GM21528 (cell line): ENCODE data around the gene P4HB.

Source experiments
- ATAC-seq: cut with Tn5 transposase; IDR thresholded peaks from one replicate; pipeline ENCODE4 v1.9.1; 2021; ENCODE audit warnings: mild to moderate bottlenecking, moderate library complexity; ENCODE audit not compliant: unreplicated experiment, low FRiP score

P4HB gene

DNA sequence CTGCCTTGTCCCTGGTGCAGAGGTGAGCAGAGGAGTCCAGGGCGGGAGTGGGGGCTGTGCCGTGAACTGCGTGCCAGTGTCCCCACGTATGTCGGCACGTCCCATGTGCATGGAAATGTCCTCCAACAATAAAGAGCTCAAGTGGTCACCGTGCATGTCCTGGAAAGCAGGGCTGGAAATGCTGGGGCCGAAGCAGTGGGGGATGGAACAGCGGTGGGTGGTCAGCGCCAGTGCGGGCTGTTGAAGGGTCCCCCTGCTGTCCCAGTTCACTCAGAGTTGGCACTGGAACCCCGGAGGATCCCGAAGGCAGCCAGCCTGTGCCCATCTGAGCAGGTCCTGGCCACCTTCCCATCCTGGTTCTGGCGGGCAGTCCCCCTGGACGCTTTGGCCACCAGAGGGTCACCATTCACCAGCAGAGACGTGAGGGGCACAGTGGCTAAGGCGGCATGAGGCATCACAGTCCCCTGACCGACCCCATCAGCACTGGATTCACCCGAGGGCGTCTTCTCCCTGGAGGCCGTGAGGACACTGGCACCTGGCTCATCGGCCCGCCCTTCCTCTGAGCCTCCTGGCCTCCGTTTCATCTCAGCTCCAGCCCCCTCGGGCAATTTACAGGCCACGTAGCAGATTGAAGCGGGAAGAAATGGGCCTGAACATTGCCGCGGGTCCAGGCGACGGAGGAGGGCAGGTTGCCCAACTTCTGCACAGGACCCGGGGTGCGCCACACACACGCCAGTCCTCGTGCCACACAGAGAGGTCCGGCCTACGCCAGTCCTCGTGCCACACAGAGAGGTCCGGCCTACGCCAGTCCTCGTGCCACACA lies 46.3 kb downstream of the P4HB start:
- no peak for ATAC-seq

DNA sequence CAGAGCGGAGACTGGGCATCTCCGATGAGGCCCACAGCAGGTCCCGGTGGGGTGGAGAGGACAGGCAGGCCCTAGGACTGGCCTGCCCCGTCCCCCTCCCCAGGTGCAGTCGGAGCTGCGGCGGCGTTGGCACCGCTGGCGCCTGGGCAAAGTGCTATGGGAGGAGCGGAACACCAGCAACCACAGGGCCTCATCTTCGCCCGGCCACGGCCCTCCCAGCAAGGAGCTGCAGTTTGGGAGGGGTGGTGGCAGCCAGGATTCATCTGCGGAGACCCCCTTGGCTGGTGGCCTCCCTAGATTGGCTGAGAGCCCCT lies 47.0 kb downstream of the P4HB start:
- no peak for ATAC-seq

DNA sequence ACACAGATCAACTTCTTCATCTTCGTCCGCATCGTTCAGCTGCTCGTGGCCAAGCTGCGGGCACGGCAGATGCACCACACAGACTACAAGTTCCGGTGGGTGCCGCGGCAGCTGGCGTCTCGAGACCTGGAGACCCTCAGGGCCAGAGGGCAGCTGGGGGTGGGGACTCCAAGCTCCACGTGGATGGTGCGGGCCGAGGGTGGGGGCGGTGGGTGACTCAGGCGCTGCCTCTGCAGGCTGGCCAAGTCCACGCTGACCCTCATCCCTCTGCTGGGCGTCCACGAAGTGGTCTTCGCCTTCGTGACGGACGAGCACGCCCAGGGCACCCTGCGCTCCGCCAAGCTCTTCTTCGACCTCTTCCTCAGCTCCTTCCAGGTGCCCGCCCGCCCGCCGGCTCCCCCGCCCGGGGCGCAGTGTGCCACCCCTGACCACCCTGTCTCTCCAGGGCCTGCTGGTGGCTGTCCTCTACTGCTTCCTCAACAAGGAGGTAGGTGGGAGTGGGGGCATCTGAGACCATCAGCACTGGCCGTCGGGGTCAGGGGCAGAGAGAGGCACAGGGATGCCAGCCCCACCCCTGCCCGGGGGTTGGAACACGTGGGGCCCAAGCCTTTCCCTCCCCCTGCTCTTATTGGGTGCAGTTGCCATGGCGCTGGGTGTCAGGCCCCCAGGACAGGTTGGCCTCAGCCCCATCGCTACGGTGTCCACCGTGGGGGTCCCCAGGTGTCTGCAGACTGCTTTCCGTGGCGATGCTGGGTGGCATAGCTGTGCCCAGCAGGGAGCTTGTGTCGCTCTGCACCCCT lies 47.6 kb downstream of the P4HB start:
- no peak for ATAC-seq

GRCh38 chr17:81811705-81812570 lies 48.4 kb downstream of the P4HB start:
- no peak for ATAC-seq

DNA sequence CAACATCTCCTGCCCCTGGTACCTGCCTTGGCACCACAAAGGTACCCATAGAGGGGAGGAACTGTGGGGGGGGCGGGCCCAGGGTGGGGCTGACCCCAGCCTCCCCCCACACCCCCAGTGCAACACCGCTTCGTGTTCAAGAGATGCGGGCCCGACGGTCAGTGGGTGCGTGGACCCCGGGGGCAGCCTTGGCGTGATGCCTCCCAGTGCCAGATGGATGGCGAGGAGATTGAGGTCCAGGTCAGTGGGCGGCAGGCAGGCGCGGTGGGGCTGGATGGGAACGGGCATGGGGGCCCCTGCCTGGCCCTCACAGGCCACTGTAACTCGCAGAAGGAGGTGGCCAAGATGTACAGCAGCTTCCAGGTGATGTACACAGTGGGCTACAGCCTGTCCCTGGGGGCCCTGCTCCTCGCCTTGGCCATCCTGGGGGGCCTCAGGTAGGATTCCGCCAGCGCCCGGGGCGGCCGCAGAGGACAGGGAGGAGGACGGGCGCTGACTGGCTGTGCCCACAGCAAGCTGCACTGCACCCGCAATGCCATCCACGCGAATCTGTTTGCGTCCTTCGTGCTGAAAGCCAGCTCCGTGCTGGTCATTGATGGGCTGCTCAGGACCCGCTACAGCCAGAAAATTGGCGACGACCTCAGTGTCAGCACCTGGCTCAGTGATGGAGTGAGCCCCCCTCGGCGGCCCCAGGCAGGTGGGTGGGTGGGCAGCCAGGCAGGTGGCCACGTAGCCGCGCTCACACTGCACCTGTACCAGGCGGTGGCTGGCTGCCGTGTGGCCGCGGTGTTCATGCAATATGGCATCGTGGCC lies 49.2 kb downstream of the P4HB start:
- ATAC-seq: no peak

DNA sequence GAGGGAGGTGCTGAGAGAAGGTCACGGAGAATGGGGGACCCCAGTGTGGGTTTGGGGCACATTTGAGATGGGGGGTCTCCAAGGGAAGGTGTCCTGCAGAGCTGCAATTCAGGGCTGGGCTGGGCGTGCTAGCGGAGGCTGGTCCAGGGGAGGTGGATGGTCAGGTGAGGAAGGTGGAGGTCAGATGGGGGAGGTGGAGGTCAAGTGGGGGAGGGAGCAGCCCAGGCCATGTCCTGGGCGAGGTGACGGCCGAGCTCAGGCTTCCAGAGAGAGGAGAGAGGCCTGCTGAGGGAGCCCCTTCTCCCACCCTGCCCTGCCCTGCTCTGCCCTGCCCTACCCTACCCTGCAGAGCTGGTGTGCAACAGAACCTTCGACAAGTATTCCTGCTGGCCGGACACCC lies 49.9 kb downstream of the P4HB start:
- no peak for ATAC-seq

DNA sequence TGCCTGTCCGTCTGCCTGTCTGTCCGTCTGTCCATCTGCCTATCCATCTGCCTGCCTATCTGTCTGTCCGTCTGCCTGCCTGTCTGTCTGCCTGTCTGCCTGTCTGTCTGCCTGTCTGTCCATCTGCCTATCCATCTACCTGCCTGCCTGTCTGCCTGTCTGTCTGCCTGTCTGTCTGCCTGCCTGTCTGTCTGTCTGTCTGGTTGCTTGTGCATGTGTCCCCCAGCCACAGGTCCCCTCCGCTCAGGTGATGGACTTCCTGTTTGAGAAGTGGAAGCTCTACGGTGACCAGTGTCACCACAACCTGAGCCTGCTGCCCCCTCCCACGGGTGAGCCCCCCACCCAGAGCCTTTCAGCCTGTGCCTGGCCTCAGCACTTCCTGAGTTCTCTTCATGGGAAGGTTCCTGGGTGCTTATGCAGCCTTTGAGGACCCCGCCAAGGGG lies 50.8 kb downstream of the P4HB start:
- no peak for ATAC-seq

DNA sequence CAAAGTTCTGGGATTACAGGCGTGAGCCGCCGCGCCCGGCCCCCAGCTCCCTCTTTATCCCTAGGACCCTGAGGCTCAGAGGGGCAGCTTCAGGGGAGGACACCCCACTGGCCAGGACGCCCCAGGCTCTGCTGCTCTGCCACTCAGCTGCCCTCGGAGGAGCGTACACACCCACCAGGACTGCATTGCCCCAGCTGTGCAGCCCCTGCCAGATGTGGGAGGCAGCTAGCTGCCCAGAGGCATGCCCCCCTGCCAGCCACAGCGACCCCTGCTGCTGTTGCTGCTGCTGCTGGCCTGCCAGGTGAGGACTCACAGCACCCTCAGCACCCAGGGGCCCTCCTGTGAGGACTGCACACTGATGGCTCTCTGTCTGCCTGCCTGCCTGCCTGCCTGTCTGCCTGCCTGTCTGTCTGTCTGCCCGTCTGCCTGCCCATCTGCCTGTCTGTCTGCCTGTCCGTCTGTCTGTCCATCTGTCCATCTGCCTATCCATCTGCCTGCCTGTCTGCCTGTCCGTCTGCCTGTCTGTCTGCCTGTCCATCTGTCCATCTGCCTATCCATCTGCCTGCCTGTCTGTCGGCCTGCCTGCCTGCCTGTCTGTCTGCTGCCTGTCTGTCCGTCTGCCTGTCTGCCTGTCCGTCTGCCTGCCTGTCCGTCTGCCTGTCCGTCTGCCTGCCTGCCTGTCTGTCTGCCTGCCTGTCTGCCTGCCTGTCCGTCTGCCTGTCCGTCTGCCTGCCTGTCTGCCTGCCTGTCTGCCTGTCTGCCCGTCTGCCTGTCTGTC lies 51.4 kb downstream of the P4HB start:
- no peak for ATAC-seq

DNA sequence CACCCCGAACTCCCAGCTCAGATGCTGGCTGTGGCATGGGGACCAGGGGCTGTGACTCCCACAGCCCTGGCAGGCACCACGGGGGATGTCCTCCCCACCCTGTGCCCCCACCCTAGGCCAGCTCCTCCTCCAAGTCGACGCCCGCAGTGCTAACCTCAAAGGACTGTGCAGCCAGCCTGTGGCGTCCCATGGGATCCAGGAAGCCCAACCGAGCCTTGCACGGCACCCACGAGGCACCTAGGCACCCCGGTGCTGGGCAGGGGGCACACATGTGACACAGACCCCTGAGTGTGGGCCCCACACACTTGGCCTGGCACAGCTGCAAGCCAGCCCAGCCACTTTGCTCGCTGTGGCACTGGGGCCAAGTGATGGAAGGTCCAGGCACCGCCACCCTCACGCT lies 52.5 kb downstream of the P4HB start:
- ATAC-seq: no peak

DNA sequence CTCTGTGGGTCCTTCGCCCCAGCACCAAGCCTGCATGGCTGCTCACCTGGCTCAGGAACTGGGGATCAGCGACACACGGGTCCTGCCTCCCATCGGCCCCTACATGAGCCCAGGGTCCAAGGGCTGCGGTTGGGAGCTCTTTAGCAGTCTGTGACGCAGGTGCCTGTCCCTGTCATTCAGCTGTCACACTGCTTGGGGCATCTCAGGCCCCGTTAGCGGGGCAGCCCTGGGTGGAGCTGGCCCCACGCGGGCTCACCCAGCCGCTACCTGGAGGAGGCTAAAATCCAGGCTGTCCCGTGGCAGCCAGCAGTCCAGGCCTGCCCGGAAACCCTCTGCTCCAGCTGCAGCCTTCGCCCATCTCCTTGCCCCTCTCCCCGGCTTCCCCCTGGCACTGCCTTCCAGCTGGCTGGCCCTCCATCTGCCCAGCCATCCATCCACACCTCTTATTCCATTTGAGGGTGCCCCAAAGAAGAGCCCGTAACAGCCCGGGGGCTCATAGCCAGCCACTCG lies 53.1 kb downstream of the P4HB start:
- no peak for ATAC-seq

DNA sequence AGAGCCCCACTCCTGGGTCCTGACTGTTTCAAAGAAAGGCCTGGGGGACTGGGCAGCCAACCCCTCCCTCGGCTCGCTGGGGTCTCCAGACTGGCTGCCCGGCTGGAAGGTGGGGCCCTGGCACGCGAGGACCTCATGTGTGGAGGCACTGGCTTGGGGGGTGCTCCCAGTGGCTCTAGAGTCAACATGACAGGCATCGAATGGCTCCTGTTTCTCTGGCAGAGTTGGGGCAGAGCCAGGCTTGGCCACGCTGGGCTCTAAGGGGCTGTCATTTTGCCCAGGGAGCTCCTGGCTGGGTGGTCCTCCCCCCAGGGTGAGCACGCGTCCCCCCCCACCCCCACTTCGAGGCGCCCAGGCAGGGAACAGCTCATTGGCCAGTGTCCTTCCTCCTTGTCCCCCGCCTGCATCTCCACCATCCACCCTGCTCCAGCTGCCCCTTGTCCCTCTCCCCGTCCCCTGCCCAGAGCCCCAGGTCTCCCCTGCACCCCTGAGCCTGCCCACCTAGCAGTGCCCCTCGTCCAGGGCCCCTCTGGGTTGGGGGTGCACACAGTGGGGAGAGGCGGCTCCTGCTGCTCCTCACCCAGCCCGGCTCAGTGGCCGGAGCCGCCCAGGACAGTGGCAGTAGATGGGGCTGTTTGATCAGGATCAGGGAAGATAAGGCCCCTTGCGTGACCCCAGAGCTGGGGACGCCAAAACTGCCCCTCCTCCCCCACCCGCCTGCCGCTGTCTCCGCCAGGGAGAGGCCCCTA lies 53.7 kb downstream of the P4HB start:
- no peak for ATAC-seq

GRCh38 chr17:81805707-81806460 lies 54.5 kb downstream of the P4HB start:
- no peak for ATAC-seq

- no peak for ATAC-seq
These were observed 55.6 kb downstream of the P4HB start for GRCh38 chr17:81804559-81805399.

DNA sequence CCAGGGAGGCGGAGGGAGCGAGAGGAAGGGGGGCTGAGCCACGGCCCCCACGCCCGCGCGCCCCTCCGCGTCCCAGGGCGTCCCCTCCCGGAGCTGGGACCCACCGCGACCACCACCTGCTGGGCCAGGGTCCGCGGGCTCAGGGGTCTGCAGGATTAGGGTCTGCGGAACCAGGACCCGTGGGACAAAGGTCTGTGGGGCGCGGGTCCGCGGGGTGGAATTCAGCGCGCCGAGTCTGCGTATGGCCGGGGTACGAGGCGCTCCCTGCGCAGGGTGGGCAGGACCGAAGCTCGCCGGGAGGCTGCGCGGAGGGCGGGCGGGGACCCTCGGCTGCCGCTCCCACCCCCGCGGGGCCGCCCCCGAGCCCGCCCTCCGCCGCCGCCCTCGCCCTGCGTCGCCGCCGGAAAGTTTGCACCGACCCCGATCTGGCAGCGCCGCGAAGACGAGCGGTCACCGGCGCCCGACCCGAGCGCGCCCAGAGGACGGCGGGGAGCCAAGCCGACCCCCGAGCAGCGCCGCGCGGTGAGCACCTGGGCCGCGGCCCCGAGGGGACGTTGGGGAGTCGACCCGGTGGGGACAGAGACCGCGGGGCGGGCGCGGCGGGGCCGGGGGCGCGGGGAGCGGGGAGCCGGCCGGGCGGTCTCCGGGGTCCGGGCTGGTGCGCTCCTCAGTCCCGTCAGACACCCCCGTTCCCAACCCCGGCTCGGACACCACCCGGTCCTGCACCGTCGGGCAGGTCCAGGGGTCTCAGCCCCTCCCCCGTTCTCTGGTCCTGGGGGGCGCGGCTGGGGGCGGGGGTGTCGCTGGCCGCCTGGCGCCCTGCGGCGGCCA lies 56.4 kb downstream of the P4HB start, which contains the start of gene GCGR:
GCGR (plus strand) TSS at position 423 of the 831 bp plus-strand sequence. CDS start 4,869 bp downstream, outside the sequence.
- ATAC-seq: no peak

DNA sequence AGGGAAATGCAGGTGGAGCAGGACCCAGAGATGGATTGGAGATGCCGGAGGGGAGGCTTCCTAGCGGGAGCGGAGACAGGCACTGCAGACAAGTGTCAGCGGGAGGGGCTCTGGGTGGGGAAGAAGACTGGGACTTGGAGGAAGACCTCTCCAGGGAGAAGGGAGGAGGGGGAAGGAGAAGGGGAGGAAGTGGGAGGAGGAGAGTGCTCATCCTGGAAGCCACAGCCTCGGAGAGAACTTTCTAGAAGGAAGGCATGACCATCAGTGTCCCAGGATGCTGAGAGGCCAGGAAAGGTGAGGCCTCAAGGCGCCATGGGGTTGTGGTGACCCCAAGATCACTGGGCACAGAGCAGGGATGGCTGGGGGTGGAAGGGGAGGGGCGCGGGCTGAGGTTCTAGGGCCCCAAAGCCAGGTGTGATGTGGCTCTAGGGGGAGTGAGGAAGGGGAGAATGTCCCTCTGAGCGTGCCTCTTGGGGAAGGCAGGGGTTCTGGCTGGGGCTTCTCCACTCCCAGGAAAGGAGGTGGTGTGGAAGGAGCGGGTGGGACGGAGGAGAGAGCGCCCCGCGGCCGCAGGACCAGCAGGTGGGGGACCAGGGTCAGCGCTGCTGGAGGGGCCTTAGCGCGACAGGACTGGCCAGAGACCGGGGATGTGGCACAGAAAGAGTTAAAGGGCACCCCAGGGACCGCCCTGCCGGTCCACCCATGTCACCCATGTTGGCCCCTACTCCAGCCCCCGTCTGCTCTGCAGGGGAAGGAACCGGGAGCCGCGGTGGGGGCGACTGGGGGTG lies 57.3 kb downstream of the P4HB start:
- ATAC-seq: no peak
